Hepatocyte (in vitro differentiated cells): ENCODE measurements around the gene GPD2. TPM values are rescaled to one million over a fixed set of nuclear protein-coding genes. Genes with fewer than 3 reads are reported as not detected.

Source experiments
- DNase-seq: peaks from one replicate; pipeline ENCODE4 v3.0.0-alpha.2; 2016; ENCODE audit warnings: low spot score
- H2AFZ ChIP-seq: fragments of 200-600 bp; sonication (generic); 2 replicates; pipeline ENCODE4 v1.6.0; 2016; ENCODE audit warnings: antibody characterized with exemption, mild to moderate bottlenecking
- H3K27ac ChIP-seq: fragments of 200-600 bp; sonication (generic); 2 replicates; pipeline ENCODE4 v1.5.1; 2016; ENCODE audit warnings: mild to moderate bottlenecking
- H3K27me3 ChIP-seq: fragments of 200-600 bp; sonication (generic); 2 replicates; pipeline ENCODE4 v1.6.1; 2016
- H3K36me3 ChIP-seq: fragments of 200-600 bp; sonication (generic); replicated peaks from 2 replicates; pipeline ENCODE4 v1.5.1; 2016; ENCODE audit warnings: low read depth; ENCODE audit not compliant: insufficient read depth
- H3K4me1 ChIP-seq: fragments of 200-600 bp; sonication (generic); 2 replicates; pipeline ENCODE4 v1.5.1; 2016; ENCODE audit warnings: mild to moderate bottlenecking, moderate library complexity; ENCODE audit not compliant: insufficient read depth
- H3K4me2 ChIP-seq: fragments of 200-600 bp; sonication (generic); 2 replicates; pipeline ENCODE4 v1.6.0; 2016
- H3K4me3 ChIP-seq: fragments of 200-600 bp; sonication (generic); 2 replicates; pipeline ENCODE4 v1.5.1; 2016; ENCODE audit warnings: mild to moderate bottlenecking
- H3K79me2 ChIP-seq: fragments of 200-600 bp; sonication (generic); 2 replicates; pipeline ENCODE4 v1.6.0; 2017; ENCODE audit warnings: mild to moderate bottlenecking
- H3K9me2 ChIP-seq: fragments of 200-600 bp; sonication (generic); replicated peaks from 2 replicates; pipeline ENCODE4 v1.6.0; 2017; ENCODE audit warnings: mild to moderate bottlenecking; ENCODE audit not compliant: insufficient read depth
- H3K9me3 ChIP-seq: fragments of 200-600 bp; sonication (generic); 2 replicates; pipeline ENCODE4 v1.5.1; 2016; ENCODE audit warnings: low read depth, mild to moderate bottlenecking
- H4K20me1 ChIP-seq: fragments of 200-600 bp; sonication (generic); 2 replicates; pipeline ENCODE4 v1.6.0; 2016; ENCODE audit warnings: mild to moderate bottlenecking; ENCODE audit not compliant: insufficient read depth, poor library complexity, severe bottlenecking
- CTCF ChIP-seq: fragments of 200-600 bp; sonication (generic); IDR thresholded peaks from 2 replicates; pipeline ENCODE4 v1.5.1; 2016; ENCODE audit warnings: antibody characterized with exemption, mild to moderate bottlenecking; ENCODE audit not compliant: poor library complexity
- EZH2 ChIP-seq: fragments of 200-600 bp; sonication (generic); IDR thresholded peaks from 2 replicates; pipeline ENCODE4 v1.6.1; 2016; ENCODE audit warnings: antibody characterized with exemption, mild to moderate bottlenecking, borderline replicate concordance
- EZH2phosphoT487 ChIP-seq: fragments of 200-600 bp; sonication (generic); IDR thresholded peaks from one replicate; pipeline ENCODE4 v1.6.1; 2018; ENCODE audit warnings: antibody characterized with exemption, mild to moderate bottlenecking, low read depth, moderate library complexity; ENCODE audit not compliant: unreplicated experiment, severe bottlenecking
- WGBS: methylation state at CpG from one replicate; pipeline ENCODE4 v1.1.6; 2016; ENCODE audit warnings: low lambda C conversion rate; ENCODE audit errors: missing lambda C conversion rate; 5-methylcytosine and 5-hydroxymethylcytosine counted together
- polyA plus RNA-seq: library from polyadenylated mRNA; unstranded; fragments of >200 nt; fragmentation: Nextera tagmentation; extraction: Ambion mirVana; gene quantifications from 2 replicates; pipeline ENCODE4 v1.2.1, GENCODE V29; 2016
- total RNA-seq: library from RNA; depleted of rRNA; stranded (reverse); fragments of >200 nt; gene quantifications from 2 replicates; pipeline ENCODE4 v1.2.3, GENCODE V29; 2014

Gene GPD2
- total and polyA plus RNA-seq, 2 experiments from 2014 or later, result 10.8 to 71.7 TPM

- H2AFZ ChIP-seq, result peak overlapping the region; percentile 90
- TF ChIP-seq EZH2phosphoT487 (no peak), EZH2 (no peak), CTCF (no peak)
- peaks cover 37% of the 10 kb centered on the region for H3K4me1 ChIP-seq
- H3K4me2 ChIP-seq, result peak overlapping the region; percentile 90
- H3K36me3 ChIP-seq, result no peaks in the 10 kb centered on the region
- H3K79me2 ChIP-seq, result peaks cover 30% of the 10 kb centered on the region
- peak overlapping the region; percentile 100 for H3K27ac ChIP-seq
- 3% methylated on average over 14 of the region's 18 CpGs for WGBS
- H3K27me3 ChIP-seq, result no peaks in the 10 kb centered on the region
- H3K9me2 ChIP-seq, result no peaks in the 10 kb centered on the region
- H3K4me3 ChIP-seq, result peak overlapping the region; percentile 69
- no peak for DNase-seq
- H4K20me1 ChIP-seq, result no peaks in the 10 kb centered on the region
- H3K9me3 ChIP-seq, result no peaks in the 10 kb centered on the region
Observed at GRCh38 chr2:156435396-156435717, 822 bp upstream of the GPD2 start.

- no peaks in the 10 kb centered on the region for H3K36me3 ChIP-seq
- TF ChIP-seq EZH2phosphoT487, result no peak
- TF ChIP-seq CTCF, result no peak
- no peak for TF ChIP-seq EZH2
- H4K20me1 ChIP-seq, result no peaks in the 10 kb centered on the region
- peak overlapping the region; percentile 69 for H3K4me3 ChIP-seq
- DNase-seq, result peak; percentile 30
- H3K27ac ChIP-seq, result peak overlapping the region; percentile 100
- no peaks in the 10 kb centered on the region for H3K27me3 ChIP-seq
- H3K4me1 ChIP-seq, result peaks cover 28% of the 10 kb centered on the region
- peak overlapping the region; percentile 90 for H3K4me2 ChIP-seq
- peak overlapping the region; percentile 90 for H2AFZ ChIP-seq
- 1% methylated on average over 15 of the region's 15 CpGs for WGBS
- H3K9me3 ChIP-seq, result no peaks in the 10 kb centered on the region
- H3K79me2 ChIP-seq, result peaks cover 43% of the 10 kb centered on the region
- H3K9me2 ChIP-seq, result no peaks in the 10 kb centered on the region
Observed at GRCh38 chr2:156436497-156437085, 412 bp downstream of the GPD2 start.

GRCh38 chr2:156437272-156437930 lies 1.2 kb downstream of the GPD2 start:
- Histone ChIP-seq H3K79me2 (peaks cover 50% of the 10 kb centered on the region), H3K9me2 (no peaks in the 10 kb centered on the region), H3K4me2 (peak overlapping the region; percentile 90), H4K20me1 (no peaks in the 10 kb centered on the region), H2AFZ (no peak overlapping the region), H3K4me1 (peaks cover 28% of the 10 kb centered on the region), H3K36me3 (no peaks in the 10 kb centered on the region), H3K9me3 (no peaks in the 10 kb centered on the region), H3K4me3 (no peak overlapping the region), H3K27ac (peak overlapping the region; percentile 100), H3K27me3 (no peaks in the 10 kb centered on the region)
- WGBS, result 53% methylated on average over 6 of the region's 6 CpGs
- no peak for DNase-seq
- TF ChIP-seq EZH2phosphoT487 (no peak), CTCF (no peak)
